NCI-H1694 (cell line): ENCODE results near the gene HSD11B2.
A peak's percentile ranks its signal among the peaks of the same experiment; 100 is the strongest.

Experiments
- DNase-seq: peaks from one replicate; lab custom pipeline; 2025; lab: John Stamatoyannopoulos, UW

HSD11B2 gene

DNA sequence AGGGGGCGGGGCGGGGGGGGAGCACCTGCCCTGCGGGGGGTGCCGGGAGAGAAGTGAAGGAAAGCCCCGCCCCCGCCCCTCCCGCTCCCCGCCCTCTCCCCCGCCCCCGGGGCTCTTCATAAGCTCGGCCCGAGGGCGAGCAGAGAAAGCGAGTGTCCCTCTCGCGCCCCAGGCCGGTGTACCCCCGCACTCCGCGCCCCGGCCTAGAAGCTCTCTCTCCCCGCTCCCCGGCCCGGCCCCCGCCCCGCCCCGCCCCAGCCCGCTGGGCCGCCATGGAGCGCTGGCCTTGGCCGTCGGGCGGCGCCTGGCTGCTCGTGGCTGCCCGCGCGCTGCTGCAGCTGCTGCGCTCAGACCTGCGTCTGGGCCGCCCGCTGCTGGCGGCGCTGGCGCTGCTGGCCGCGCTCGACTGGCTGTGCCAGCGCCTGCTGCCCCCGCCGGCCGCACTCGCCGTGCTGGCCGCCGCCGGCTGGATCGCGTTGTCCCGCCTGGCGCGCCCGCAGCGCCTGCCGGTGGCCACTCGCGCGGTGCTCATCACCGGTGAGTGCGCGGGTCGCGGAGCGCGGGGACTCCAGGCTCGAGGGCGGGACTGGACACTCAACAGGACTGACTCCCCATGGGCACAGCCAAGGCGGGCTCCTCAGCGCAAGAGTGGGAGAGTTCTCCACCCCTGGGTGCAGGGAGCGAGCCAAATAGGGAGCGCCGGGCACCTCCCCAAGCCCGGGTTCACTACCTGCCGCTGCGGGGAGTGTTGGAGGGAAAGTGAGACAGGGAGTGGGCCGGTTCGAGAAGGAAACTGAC is at the start of gene HSD11B2:
TSS of gene HSD11B2 (plus strand) at position 145 of the 798 bp plus-strand sequence. CDS start at position 273, 128 bp downstream.
- peak; percentile 5 for DNase-seq

DNA sequence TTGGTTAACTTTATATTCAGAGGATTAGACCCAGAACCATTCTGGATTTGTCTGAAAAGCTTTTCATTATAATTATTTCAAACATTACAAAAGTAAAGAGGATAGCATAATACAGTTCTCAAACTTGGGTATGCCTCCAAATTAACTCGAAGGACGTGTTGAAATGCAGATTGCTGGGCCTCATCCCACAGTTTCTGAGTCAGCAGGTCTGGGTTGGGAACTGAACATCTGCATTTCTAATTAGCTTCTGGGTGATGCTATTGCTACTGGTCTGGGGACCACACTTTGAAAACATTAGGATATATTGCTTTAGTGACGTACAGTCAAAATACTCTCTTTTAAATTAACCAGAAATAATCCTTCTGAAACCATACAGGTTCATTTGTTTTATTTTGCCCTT is 47.6 kb upstream of the HSD11B2 start:
- DNase-seq, result no peak

DNA sequence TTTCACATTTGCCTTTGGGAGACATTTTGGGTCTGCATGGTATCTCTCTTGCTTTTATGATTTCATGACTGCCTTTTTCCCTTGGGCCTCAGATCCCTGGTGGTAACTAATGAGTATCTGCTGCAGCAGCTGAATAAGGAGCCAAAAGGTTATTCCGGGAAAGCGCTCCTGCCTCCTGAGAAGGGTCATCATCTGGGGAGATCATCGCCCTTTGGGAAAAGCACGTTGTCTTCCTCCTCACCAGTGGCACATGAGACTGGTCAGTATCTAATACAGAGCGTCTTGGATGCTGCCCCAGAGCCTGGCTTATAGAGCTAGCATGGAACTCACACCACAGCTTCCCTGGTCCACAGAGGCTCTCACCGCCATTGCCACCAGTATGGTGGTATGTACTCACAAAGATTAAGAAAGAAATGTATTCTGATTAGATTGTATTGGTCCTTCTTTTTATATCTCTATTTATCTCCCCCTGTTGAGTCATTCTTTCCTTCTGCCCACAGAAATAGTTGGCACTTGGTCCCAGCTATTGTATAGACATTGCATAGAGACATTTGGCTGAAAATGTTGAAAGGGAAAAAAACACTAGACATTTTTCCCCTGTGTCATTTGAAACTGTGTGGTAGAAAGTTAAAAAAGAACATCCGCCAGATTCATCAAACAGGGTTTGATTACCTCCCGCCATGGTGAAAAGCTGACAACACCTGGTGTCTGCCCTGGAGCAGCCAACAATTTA is 46.0 kb upstream of the HSD11B2 start:
- no peak for DNase-seq

GRCh38 chr16:67386861-67387455 is 44.0 kb upstream of the HSD11B2 start:
- DNase-seq, result no peak

GRCh38 chr16:67387479-67388079 is 43.3 kb upstream of the HSD11B2 start:
- no peak for DNase-seq

DNA sequence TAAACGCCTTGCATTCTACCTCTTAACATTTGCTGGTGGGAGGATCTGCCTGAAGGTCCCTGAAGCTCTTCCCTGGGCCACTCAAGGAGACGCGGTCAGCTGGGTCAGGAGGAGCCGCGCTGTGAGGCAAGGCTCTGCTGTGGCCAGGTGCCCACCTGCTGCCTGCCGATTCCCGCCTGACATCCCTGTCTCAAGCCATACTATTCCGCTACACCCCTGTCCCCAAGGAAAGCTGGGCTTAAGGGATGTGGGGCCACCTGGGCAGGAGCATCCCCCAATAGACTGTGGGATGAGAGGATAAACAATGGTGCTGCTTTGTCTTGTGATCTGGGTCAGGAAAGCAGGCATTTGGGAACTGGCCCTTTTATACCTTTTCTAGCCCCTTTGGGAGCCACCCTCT is 42.7 kb upstream of the HSD11B2 start:
- DNase-seq, result no peak

- no peak for DNase-seq
These were observed 42.3 kb upstream of the HSD11B2 start for GRCh38 chr16:67388591-67388990.

GRCh38 chr16:67389911-67390815 is 40.8 kb upstream of the HSD11B2 start:
- DNase-seq, result no peak

GRCh38 chr16:67390816-67391423 is 40.0 kb upstream of the HSD11B2 start:
- DNase-seq, result no peak

- DNase-seq, result no peak
These were observed 39.3 kb upstream of the HSD11B2 start for GRCh38 chr16:67391424-67392300.

DNA sequence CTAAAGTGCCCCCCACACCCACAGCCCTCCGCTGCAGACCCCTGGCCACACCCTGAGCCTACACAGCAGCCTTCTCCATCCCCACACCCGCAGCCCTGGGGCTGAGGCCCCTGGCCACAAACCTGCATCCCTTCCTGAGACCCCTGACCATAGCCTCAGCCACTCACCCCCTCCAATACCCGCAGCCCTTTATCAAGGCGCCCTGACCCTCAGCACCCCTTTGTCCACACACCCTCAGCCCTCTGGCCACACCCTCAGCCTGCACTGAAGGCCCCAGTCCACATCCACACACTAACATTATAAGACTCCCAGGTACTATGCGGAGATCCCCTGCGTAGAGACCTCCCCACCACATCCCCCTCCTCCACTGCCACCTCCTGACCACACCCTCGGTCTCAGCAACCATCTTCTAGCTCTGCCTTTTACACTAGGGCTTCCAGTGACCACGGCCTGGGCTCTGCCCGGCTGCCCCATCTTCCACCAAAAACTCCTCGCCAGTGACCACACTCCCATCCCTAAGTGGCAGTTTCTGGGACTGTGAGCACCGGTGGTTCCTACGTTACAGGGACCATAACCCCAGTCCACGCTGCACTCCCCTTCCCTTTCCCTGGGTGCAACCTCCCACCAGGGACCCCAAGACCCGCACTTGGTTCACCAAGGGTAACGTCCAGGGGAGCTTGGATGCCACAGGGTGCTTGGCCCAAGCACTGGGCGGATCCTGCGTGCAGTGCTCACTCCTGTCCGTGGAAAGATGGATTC is 38.4 kb upstream of the HSD11B2 start:
- DNase-seq, result no peak

- DNase-seq, result no peak
These were observed 37.7 kb upstream of the HSD11B2 start, which contains the start of gene TPPP3 for GRCh38 chr16:67393111-67393787. Gene TPPP3, minus strand, starts transcription at chr16:67393498. Its CDS starts 2,387 bp downstream, at chr16:67391111.

- no peak for DNase-seq
These were observed 37.1 kb upstream of the HSD11B2 start for GRCh38 chr16:67393788-67394154.

GRCh38 chr16:67394155-67395104 is 36.5 kb upstream of the HSD11B2 start:
- no peak for DNase-seq

- no peak for DNase-seq
These were observed 35.8 kb upstream of the HSD11B2 start for GRCh38 chr16:67395105-67395457.

- peak; percentile 60 for DNase-seq
These were observed 35.3 kb upstream of the HSD11B2 start for GRCh38 chr16:67395458-67396158.
